C4-2B (cell line): Measurements from ENCODE around the gene NOTCH3.

Experiments
- H3K27ac ChIP-seq: fragments of 450-650 bp; 2 replicates; pipeline ENCODE4 v1.5.1; 2017
- ZFX ChIP-seq: fragments of 450-650 bp; IDR thresholded peaks from 2 replicates; pipeline ENCODE4 v1.6.1; 2017
- TF ChIP-seq, protein P1 (sequence below): fragments of 450-650 bp; conservative IDR thresholded peaks from 2 replicates; pipeline ENCODE4 v1.5.1; 2017; ENCODE audit warnings: mild to moderate bottlenecking

The NOTCH3 gene

DNA sequence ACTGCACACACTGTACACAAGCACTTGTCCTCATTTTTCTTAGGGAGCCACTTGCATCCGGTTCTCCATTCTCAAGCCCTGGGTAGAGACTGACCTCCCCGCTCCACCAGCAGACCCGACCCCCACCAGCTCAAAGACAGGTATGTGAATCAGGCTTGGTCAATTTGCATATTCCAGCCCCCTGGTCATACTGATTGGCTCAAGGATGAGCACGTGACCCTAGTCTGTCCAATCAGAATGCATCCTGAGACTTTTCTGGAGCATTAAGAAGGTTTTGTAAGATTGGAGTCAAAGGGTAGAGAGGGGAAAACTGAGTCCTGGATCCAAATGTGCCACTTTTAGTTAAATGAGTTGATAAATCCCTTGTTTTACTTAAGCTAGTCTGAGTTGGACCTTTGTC is 34.1 kb downstream of the NOTCH3 start:
- no peak for TF ChIP-seq ZFX
- TF ChIP-seq, protein P1, sequence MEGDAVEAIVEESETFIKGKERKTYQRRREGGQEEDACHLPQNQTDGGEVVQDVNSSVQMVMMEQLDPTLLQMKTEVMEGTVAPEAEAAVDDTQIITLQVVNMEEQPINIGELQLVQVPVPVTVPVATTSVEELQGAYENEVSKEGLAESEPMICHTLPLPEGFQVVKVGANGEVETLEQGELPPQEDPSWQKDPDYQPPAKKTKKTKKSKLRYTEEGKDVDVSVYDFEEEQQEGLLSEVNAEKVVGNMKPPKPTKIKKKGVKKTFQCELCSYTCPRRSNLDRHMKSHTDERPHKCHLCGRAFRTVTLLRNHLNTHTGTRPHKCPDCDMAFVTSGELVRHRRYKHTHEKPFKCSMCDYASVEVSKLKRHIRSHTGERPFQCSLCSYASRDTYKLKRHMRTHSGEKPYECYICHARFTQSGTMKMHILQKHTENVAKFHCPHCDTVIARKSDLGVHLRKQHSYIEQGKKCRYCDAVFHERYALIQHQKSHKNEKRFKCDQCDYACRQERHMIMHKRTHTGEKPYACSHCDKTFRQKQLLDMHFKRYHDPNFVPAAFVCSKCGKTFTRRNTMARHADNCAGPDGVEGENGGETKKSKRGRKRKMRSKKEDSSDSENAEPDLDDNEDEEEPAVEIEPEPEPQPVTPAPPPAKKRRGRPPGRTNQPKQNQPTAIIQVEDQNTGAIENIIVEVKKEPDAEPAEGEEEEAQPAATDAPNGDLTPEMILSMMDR: no peak

DNA sequence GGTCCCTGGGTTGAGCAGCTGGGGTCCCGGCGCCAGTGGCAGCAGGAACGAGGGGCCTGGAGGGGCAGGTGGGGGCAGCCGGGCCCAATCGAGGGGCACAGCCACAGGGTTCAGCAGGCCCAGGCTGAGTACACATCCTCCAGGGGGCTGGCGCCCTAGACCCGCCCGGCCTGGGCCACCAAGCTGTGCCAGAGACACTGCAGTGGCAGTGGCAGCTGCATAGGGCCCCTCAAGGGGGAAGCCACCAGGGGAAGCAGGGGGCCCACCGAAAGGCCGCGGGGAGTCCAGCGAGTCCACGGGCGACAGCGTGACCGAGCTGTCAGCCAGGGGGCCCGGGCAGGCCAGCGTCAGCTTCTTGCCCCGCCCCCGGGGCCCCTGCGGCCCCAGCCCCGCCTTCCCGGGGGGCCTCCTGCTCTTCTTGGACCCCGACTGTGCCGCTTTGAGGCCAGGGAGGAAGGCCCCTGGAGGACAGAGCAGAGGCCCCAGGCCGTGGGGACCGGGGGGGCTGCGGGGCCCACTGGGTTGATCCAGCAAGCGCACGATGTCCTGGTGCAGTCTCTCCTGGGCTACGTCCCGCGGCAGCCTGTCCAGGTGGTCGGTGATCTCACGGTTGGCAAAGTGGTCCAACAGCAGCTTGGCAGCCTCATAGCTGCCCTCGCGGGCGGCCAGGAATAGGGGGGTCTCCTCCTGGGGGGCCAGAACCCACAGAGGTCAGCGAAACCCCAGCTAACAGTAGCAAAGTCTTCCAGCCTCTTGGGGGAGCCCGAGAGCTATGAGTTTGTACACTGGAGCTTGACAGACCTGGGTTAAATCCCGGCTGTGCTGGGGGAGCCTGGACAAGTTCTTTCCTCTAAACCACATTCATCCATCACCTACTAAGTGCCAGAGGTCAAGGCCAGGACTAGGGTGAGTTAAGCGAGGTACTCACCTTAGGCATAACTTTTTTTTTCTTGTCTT is 39.5 kb downstream of the NOTCH3 start:
- no peak overlapping the region for H3K27ac ChIP-seq
- TF ChIP-seq, protein P1: peak; percentile 73
- no peak for TF ChIP-seq ZFX

More for the DNA sequence above, 34.1 kb downstream of the NOTCH3 start:
- H3K27ac ChIP-seq: no peak overlapping the region

DNA sequence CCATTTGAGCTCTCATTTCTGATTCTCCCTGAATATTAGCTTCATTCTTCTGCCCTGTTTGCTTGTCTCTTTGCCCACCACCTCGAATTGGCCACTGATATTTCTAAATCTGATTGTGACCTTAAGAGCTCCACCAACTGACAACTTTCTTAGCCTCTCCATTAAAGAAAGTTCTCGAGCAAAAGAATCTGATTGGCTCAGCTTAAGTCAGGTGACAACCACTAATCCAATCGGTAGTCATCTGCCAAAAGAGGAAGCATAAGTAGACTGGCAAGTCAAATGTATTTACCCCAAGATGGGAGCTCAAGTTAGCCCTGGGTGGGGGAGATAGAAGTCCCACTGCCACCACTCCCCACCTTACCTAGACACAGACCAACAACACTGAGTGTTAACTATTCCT is 41.5 kb downstream of the NOTCH3 start:
- TF ChIP-seq, protein P1: no peak
- TF ChIP-seq ZFX: no peak
- no peak overlapping the region for H3K27ac ChIP-seq

DNA sequence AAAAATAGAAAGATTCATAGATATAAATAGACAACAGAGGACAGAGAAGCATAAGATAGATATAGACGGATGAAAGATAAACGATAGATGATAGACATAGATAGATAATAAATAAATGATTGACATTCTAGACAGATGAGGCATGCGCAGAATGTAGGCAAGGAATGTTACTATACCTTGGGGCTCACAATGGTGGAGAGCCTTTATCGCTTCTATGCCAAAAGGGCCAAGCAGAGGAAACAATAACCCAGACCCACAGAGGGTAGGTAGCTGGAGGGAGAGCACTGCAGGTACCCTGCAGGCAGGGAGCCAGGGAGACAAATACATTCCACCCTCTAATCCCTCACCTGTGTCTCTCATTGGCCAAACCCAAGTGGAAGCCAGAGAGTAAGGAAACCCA is 44.4 kb downstream of the NOTCH3 start:
- TF ChIP-seq, protein P1: no peak
- TF ChIP-seq ZFX: no peak
- no peak overlapping the region for H3K27ac ChIP-seq

DNA sequence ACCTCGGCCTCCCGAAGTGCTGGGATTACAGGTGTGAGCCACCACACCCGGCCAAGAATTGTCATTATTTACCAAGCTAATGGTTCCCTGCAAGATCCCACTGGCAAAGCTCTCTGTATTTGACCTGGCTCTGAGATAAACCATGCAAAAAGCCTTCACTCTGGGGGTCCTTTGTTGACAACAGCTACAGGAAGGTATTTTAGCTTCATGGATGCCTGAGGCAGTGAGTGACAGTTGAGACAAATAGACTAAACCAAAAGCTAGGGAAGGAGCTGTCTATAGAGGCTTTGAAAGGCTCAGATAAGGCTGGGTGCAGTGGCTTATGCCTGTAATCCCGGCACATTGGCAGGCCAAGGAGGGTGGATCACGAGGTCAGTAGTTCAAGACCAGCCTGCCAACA is 45.5 kb downstream of the NOTCH3 start:
- H3K27ac ChIP-seq: no peak overlapping the region
- TF ChIP-seq, protein P1: no peak
- no peak for TF ChIP-seq ZFX

DNA sequence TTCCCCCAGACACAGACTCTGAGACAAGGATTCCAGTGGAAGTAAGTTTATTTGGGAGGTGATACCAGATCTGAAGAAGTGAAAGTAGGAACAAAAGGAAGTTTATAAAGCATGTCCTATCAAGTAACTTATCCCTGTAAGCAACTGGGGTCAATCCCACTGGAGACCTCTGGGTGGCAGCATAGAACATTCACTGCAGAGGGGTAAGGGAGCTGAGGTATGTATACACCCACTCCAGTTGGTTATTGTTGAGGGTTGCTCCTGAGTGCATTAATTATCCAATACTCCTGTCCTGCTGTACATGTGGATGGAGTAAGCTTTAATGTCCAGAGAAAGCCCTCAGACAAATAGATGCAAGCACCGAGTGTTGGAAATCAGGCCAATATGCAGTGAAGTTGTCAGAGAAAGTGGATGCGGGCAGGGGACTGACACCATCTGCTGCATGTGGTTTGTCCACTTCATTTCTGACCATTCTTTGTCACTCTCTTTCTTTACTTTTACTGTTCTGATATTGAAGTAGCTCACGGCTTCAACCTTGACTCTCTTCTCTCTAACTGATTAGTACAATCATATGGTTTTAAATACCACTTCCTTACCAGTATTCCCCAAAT is 46.7 kb downstream of the NOTCH3 start:
- no peak overlapping the region for H3K27ac ChIP-seq
- TF ChIP-seq ZFX: no peak
- TF ChIP-seq, protein P1: peak; percentile 90

DNA sequence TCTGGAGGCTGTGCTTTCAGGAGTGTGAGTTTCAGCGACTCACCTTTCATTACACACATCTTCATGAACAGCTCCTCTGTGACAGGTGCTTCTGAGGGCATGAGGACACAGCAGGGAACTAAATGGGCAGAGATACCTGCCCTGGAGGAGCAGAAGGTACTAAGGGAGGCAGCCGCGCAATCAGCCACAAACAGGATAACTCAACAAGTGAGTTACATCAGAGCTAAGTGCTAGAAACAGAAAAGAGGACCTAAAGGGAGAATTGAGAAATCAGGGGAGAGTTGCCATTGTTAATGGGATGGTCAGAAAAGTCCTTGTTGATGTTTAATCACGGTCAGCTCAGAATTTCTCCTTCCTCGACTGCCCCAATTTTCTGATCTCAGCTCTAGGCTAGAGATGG is 51.1 kb downstream of the NOTCH3 start:
- no peak for TF ChIP-seq ZFX
- TF ChIP-seq, protein P1: no peak
- H3K27ac ChIP-seq: no peak overlapping the region
